Hepatocyte (in vitro differentiated cells): ENCODE data around the gene ICA1.

Experiments used
- CTCF ChIP-seq: fragments of 200-600 bp; sonication (generic); IDR thresholded peaks from 2 replicates; pipeline ENCODE4 v1.5.1; 2016; ENCODE audit warnings: antibody characterized with exemption, mild to moderate bottlenecking; ENCODE audit not compliant: poor library complexity
- EZH2 ChIP-seq: fragments of 200-600 bp; sonication (generic); IDR thresholded peaks from 2 replicates; pipeline ENCODE4 v1.6.1; 2016; ENCODE audit warnings: antibody characterized with exemption, mild to moderate bottlenecking, borderline replicate concordance
- EZH2phosphoT487 ChIP-seq: fragments of 200-600 bp; sonication (generic); IDR thresholded peaks from one replicate; pipeline ENCODE4 v1.6.1; 2018; ENCODE audit warnings: antibody characterized with exemption, mild to moderate bottlenecking, low read depth, moderate library complexity; ENCODE audit not compliant: unreplicated experiment, severe bottlenecking

DNA sequence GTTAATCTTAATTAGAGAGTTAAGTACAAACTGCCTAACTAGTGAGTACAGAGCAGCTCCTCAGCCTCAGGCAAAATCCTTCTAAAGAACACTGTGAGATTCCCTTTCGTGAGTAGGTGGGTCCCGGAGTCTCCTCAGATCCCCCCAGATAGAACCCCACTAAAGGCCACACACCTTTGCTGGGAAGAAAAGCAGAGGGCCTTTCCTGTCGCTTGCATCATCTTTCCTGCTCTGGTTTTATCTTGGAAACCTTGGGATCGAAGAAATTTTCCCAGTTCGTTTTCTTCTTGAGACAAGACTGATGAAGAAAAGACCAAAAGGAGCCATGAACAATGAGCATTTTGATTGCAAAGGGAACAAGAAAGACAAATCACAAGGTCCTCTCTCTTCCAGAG, 40.9 kb downstream of the ICA1 start:
- no peak for TF ChIP-seq CTCF
- no peak for TF ChIP-seq EZH2
- TF ChIP-seq EZH2phosphoT487 = no peak
